ENCODE results near the gene MRPL57.
"Not testable (repeated sequence)": the region's sequence is repeated elsewhere in the genome, so short reads cannot be mapped to it uniquely, and the experiment has no call there.

The MRPL57 gene

DNA sequence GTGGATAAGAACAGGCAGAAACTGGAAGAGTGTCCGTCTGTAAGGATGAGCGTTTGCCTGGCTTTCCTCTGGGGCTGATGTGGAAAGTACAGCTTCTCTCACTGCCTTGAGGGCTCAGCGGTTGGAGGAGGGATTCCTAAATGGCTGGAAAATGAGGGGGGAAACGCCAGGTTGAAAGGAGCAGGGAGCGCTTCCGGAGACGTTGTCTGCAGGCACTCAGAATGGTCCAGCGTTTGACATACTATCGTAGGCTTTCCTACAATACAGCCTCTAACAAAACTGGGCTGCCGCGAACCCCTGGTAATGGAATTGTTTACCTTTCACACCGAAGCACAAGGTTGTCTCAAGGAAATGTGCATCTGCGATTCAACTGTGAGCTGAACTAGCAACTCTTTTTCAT lies 39.9 kb downstream of the MRPL57 start:
- 63 to 71% methylated on average over 13 of the region's 13 CpGs for WGBS, 2 experiments
- Histone ChIP-seq H3K36me3 (ENCODE audit: control insufficient read depth, insufficient read depth, low read length) (no peaks in the 10 kb centered on the region), H3K9me3 (ENCODE audit: control insufficient read depth, low read length) (no peaks in the 10 kb centered on the region), H3K4me3 (ENCODE audit: insufficient read depth, low read depth, low read length) (no peak overlapping the region), H3K27me3 (ENCODE audit: control insufficient read depth, insufficient read depth, low read length, poor library complexity, severe bottlenecking) (no peaks in the 10 kb centered on the region), H3K4me1 (ENCODE audit: control insufficient read depth, insufficient read depth, low read length) (no peaks in the 10 kb centered on the region), H3K27ac (ENCODE audit: insufficient read depth, low read depth, low read length, poor library complexity, severe bottlenecking) (no peak overlapping the region)

DNA sequence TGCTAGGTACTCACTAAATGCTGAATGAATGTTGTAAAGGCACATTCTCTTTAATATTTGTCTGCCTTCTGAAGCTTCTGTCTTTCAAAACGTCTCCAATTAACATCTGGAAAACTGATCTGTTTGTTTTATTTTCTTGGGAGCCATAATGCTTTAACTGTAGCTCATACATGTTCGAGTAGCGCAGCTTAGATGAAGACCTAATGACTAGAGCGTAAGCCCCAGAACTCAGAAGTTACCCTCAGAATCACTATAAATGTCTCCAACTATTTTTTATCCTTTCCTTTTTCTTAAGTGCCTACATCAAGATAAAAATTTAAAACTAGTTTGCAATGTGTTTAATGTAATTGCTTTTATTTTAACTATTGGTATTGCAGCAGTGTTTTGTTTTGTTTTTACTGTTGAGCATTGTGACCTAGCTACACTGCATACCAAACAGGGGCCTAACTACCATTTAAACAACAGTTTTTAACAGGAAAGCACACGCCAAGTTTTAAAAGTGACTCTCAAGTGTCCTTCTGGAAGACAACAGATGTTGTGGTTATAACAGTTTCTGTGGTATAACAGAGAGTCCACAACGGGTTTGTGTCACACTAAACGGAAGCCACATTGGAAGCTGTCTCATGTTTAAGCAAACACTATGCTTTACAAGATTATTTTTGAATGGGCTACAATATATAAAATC lies 42.0 kb downstream of the MRPL57 start:
- WGBS, 2 experiments = 89 to 90% methylated on average over 6 to 7 of the region's 7 CpGs
- no peaks in the 10 kb centered on the region for H3K27me3 ChIP-seq (ENCODE audit: control insufficient read depth, insufficient read depth, low read length, poor library complexity, severe bottlenecking)
- H3K36me3 ChIP-seq (ENCODE audit: control insufficient read depth, insufficient read depth, low read length) = no peaks in the 10 kb centered on the region
- no peaks in the 10 kb centered on the region for H3K9me3 ChIP-seq (ENCODE audit: control insufficient read depth, low read length)
- H3K4me3 ChIP-seq (ENCODE audit: insufficient read depth, low read depth, low read length) = no peak overlapping the region
- no peaks in the 10 kb centered on the region for H3K4me1 ChIP-seq (ENCODE audit: control insufficient read depth, insufficient read depth, low read length)
- H3K27ac ChIP-seq (ENCODE audit: insufficient read depth, low read depth, low read length, poor library complexity, severe bottlenecking) = no peak overlapping the region

DNA sequence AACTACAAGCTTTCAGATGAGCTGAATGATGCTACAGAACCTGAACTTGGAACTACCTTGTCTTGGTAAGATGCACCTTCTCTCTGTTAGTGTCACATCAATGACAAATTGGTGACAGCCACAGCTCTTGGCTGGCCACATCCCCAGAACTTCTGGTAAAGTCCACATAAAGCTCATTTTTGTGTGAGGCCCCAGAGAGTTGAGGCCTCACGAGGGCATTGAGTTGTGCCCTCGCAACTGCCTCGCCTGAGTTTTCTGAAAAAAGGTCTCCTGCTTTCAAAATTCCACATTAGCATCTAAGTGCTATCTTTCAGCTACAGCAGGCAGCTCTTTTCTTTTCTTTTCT lies 42.6 kb downstream of the MRPL57 start:
- H3K27me3 ChIP-seq (ENCODE audit: control insufficient read depth, insufficient read depth, low read length, poor library complexity, severe bottlenecking) = no peaks in the 10 kb centered on the region
- 87 to 88% methylated on average over 3 of the region's 3 CpGs for WGBS, 2 experiments

DNA sequence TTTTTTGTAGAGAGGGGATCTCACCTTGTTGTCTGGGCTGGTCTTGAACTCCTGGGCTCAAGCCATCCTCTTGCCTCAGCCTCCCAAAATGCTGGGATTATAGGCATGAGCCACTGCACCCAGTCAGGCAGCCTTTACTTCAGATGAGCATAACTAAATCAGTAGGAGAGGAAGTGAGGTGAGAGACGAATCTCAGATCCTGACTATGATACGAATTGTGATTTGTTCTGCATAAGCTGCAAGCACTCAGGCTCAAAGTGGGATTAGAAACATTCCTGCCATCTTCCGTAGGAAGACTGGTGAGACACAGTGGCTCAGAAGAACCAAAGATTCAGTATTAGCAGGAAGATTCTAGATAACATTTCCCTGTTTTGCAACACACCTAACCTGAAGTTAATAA lies 43.3 kb downstream of the MRPL57 start:
- not testable (repeated sequence) for H3K27me3 ChIP-seq (ENCODE audit: control insufficient read depth, insufficient read depth, low read length, poor library complexity, severe bottlenecking); H3K27ac ChIP-seq (ENCODE audit: insufficient read depth, low read depth, low read length, poor library complexity, severe bottlenecking); H3K36me3 ChIP-seq (ENCODE audit: control insufficient read depth, insufficient read depth, low read length); H3K9me3 ChIP-seq (ENCODE audit: control insufficient read depth, low read length); H3K4me3 ChIP-seq (ENCODE audit: insufficient read depth, low read depth, low read length); H3K4me1 ChIP-seq (ENCODE audit: control insufficient read depth, insufficient read depth, low read length)
- 92 to 94% methylated on average over 3 of the region's 3 CpGs for WGBS, 2 experiments

More for the DNA sequence above, 42.6 kb downstream of the MRPL57 start:
- Histone ChIP-seq H3K9me3 (ENCODE audit: control insufficient read depth, low read length) (no peaks in the 10 kb centered on the region), H3K27ac (ENCODE audit: insufficient read depth, low read depth, low read length, poor library complexity, severe bottlenecking) (no peak overlapping the region), H3K36me3 (ENCODE audit: control insufficient read depth, insufficient read depth, low read length) (no peaks in the 10 kb centered on the region), H3K4me1 (ENCODE audit: control insufficient read depth, insufficient read depth, low read length) (no peaks in the 10 kb centered on the region), H3K4me3 (ENCODE audit: insufficient read depth, low read depth, low read length) (no peak overlapping the region)

DNA sequence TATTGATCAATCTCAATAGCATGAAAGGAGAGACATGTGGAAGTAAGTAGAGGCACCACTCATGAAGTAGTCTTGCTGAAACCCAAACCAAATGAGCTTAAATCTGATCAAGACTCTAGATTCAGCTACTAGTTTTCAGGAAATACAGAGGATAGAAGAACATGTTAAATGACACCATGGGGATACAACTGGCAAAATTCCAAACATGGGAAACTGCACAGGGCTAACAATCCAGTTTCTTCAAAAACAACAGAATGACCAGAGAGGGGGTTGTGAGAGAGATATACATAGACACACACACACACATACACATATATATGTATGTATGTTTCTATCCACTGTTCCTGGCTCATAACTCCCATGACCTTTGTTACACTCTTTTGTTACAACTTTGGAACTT lies 44.8 kb downstream of the MRPL57 start:
- Histone ChIP-seq H3K4me1 (ENCODE audit: control insufficient read depth, insufficient read depth, low read length) (no peaks in the 10 kb centered on the region), H3K27me3 (ENCODE audit: control insufficient read depth, insufficient read depth, low read length, poor library complexity, severe bottlenecking) (no peaks in the 10 kb centered on the region), H3K4me3 (ENCODE audit: insufficient read depth, low read depth, low read length) (no peak overlapping the region), H3K9me3 (ENCODE audit: control insufficient read depth, low read length) (no peaks in the 10 kb centered on the region), H3K36me3 (ENCODE audit: control insufficient read depth, insufficient read depth, low read length) (no peaks in the 10 kb centered on the region), H3K27ac (ENCODE audit: insufficient read depth, low read depth, low read length, poor library complexity, severe bottlenecking) (no peak overlapping the region)

DNA sequence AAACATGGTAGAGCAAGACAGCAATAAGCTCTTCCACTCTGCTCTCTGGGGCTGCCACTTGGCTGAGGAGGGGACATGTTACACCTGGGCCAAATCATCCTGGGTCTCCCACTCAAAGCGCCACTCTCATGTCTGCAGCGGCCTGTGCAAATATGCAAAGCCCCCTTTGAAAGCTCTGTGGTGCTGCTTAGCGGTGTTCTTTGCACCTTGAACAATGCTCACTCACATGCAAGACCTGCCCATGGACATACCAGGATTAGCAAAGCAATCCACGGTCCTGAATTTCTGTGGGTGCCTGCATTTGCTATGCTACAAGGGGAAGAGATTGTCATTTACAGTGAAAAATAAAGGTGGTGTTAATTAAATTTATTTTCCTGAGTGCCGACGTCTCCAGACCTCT lies 48.6 kb downstream of the MRPL57 start:
- Histone ChIP-seq H3K9me3 (ENCODE audit: control insufficient read depth, low read length) (no peaks in the 10 kb centered on the region), H3K27me3 (ENCODE audit: control insufficient read depth, insufficient read depth, low read length, poor library complexity, severe bottlenecking) (no peaks in the 10 kb centered on the region)
- WGBS, 2 experiments = 90 to 95% methylated on average over 6 of the region's 6 CpGs

DNA sequence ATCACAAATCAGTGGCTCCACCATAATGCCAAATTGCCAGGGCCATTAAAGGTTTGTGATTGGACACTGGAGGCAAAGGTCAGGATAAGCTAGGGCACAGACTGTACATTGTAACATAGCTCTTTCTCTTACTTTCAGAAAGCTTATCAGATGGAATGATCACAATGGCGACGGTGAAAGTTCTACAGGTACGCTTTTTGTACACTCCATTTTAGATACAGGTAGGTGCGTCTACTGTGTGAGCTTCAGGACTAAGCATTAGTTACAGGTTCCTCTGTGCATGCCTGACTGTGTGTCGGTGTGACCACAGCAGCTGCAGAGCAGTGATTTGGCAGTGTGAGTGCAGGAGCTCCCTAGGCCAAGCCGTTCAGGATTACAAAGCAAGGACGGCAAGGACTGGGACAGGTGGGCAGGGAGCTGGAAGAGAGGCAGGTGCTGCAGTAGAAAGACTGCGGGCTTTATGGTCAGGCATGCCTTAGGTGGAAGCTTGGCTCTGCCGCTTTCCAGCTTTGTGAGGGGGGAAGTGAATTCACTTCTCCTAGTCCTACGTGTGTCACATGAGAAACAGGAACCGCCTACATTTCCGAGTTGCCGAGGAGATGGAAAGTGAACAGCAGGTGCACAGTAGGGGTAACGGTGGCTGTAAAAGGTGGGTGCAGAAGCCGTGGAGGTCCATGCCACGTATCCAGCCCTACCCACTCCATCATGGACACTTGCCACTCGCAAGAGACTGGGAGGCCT lies 49.6 kb downstream of the MRPL57 start:
- Histone ChIP-seq H3K9me3 (ENCODE audit: control insufficient read depth, low read length) (no peaks in the 10 kb centered on the region), H3K4me3 (ENCODE audit: insufficient read depth, low read depth, low read length) (no peak overlapping the region), H3K4me1 (ENCODE audit: control insufficient read depth, insufficient read depth, low read length) (no peaks in the 10 kb centered on the region), H3K36me3 (ENCODE audit: control insufficient read depth, insufficient read depth, low read length) (no peaks in the 10 kb centered on the region), H3K27me3 (ENCODE audit: control insufficient read depth, insufficient read depth, low read length, poor library complexity, severe bottlenecking) (no peaks in the 10 kb centered on the region), H3K27ac (ENCODE audit: insufficient read depth, low read depth, low read length, poor library complexity, severe bottlenecking) (no peak overlapping the region)
- WGBS, 2 experiments = 90 to 91% methylated on average over 17 of the region's 17 CpGs

More for the DNA sequence above, 48.6 kb downstream of the MRPL57 start:
- H3K4me3 ChIP-seq (ENCODE audit: insufficient read depth, low read depth, low read length) = no peak overlapping the region
- H3K4me1 ChIP-seq (ENCODE audit: control insufficient read depth, insufficient read depth, low read length) = no peaks in the 10 kb centered on the region
- no peak overlapping the region for H3K27ac ChIP-seq (ENCODE audit: insufficient read depth, low read depth, low read length, poor library complexity, severe bottlenecking)
- no peaks in the 10 kb centered on the region for H3K36me3 ChIP-seq (ENCODE audit: control insufficient read depth, insufficient read depth, low read length)

DNA sequence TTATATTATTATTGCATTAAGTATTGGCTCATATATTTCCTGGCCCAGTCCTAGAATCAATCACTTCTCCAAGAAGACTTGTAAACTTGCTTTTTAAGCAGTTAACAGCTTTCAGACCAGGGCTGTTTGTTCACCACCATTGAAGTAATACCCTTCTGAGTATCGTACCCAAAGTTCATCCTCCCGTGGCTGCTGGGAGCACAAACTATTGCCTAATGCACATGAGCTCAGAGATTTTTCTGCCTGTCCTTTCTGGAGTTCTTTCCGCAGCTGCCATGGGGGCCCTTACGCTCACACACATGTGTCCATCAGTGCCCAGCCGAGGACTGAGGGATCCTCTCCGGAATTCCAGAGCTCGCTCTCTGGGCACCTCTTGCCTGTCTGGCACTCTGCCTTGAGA lies 51.5 kb downstream of the MRPL57 start:
- no peaks in the 10 kb centered on the region for H3K9me3 ChIP-seq (ENCODE audit: control insufficient read depth, low read length)
- no peaks in the 10 kb centered on the region for H3K27me3 ChIP-seq (ENCODE audit: control insufficient read depth, insufficient read depth, low read length, poor library complexity, severe bottlenecking)
- H3K4me1 ChIP-seq (ENCODE audit: control insufficient read depth, insufficient read depth, low read length) = no peaks in the 10 kb centered on the region
- 95 to 97% methylated on average over 7 of the region's 7 CpGs for WGBS, 2 experiments
- H3K36me3 ChIP-seq (ENCODE audit: control insufficient read depth, insufficient read depth, low read length) = no peaks in the 10 kb centered on the region
- H3K27ac ChIP-seq (ENCODE audit: insufficient read depth, low read depth, low read length, poor library complexity, severe bottlenecking) = no peak overlapping the region
- H3K4me3 ChIP-seq (ENCODE audit: insufficient read depth, low read depth, low read length) = no peak overlapping the region
